Breast epithelium (tissue), 3 donors: ENCODE measurements around the gene KCNN4.
"Not testable (repeated sequence)": the region's sequence is repeated elsewhere in the genome, so short reads cannot be mapped to it uniquely, and the experiment has no call there.

Experiments used
- POLR2AphosphoS5 ChIP-seq, 3 donors: sonication (generic); formaldehyde crosslinking; IDR thresholded peaks; one replicate each; pipeline ENCODE4 v1.6.1; 2017; ENCODE audit warnings: antibody characterized with exemption in 3 of 3
- TF ChIP-seq, protein P1 (sequence below), 3 donors: fragments of 450-650 bp; IDR thresholded peaks; one replicate each; pipeline ENCODE4 v1.5.1; 2016 to 2017; ENCODE audit warnings: antibody characterized with exemption in 3 of 3, mild to moderate bottlenecking in 3 of 3, moderate library complexity in 3 of 3

DNA sequence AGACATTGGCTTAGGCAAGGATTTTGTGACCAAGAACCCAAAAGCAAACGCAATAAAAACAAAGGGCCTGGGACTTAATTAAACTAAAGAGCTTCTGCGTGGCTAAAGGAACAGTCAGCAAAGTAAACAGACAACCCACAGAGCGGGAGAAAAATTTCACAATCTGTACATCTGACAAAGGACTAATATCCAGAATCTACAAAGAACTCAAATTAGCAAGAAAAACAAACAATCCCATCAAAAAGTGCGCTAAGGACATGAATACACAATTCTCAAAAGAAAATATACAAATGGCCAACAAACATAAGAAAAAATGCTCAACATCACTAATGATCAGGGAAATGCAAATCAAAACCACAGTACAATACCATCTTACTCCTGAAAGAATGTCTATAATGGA lies 43.8 kb upstream of the KCNN4 start:
- not testable (repeated sequence) for TF ChIP-seq POLR2AphosphoS5 (IDR thresholded peaks at IDR 0.05)
- TF ChIP-seq, protein P1, sequence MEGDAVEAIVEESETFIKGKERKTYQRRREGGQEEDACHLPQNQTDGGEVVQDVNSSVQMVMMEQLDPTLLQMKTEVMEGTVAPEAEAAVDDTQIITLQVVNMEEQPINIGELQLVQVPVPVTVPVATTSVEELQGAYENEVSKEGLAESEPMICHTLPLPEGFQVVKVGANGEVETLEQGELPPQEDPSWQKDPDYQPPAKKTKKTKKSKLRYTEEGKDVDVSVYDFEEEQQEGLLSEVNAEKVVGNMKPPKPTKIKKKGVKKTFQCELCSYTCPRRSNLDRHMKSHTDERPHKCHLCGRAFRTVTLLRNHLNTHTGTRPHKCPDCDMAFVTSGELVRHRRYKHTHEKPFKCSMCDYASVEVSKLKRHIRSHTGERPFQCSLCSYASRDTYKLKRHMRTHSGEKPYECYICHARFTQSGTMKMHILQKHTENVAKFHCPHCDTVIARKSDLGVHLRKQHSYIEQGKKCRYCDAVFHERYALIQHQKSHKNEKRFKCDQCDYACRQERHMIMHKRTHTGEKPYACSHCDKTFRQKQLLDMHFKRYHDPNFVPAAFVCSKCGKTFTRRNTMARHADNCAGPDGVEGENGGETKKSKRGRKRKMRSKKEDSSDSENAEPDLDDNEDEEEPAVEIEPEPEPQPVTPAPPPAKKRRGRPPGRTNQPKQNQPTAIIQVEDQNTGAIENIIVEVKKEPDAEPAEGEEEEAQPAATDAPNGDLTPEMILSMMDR (IDR thresholded peaks at IDR 0.05) = not testable (repeated sequence)
